Naive B cell (primary cell): ENCODE results near the gene TRIM56. TPM values are rescaled to one million over a fixed set of nuclear protein-coding genes. Genes with fewer than 3 reads are reported as not detected.
"Not testable (repeated sequence)": the region's sequence is repeated elsewhere in the genome, so short reads cannot be mapped to it uniquely, and the experiment has no call there.

Source experiments
- ATAC-seq, 2 donors: fragments of 150-1000 bp; cut with Tn5 transposase; 2 replicates each; pipeline ENCODE4 v1.10.0; 2021; ENCODE audit warnings: low read depth in 2 of 2, mild to moderate bottlenecking in 2 of 2, moderate library complexity in 2 of 2
- DNase-seq: peaks from one replicate; pipeline ENCODE4 v3.0.0; 2022
- H3K27ac Mint-ChIP-seq, 6 donors: one replicate each; pipeline ENCODE4 v1.8.0; 2020 to 2022; ENCODE audit warnings: mild to moderate bottlenecking in 6 of 6, mixed read lengths in 6 of 6, moderate library complexity in 5 of 6, inconsistent platforms in 2 of 6
- H3K27me3 Mint-ChIP-seq, 3 donors: one replicate each; pipeline ENCODE4 v1.8.0; 2021 to 2022; ENCODE audit warnings: mixed read lengths in 3 of 3, mild to moderate bottlenecking in 1 of 3
- H3K36me3 Mint-ChIP-seq, 2 donors: one replicate each; pipeline ENCODE4 v1.8.0; 2020 to 2022; ENCODE audit warnings: mixed read lengths in 2 of 2, inconsistent platforms in 1 of 2, mild to moderate bottlenecking in 1 of 2
- H3K4me1 Mint-ChIP-seq, 3 donors: one replicate each; pipeline ENCODE4 v1.8.0; 2020 to 2022; ENCODE audit warnings: mixed read lengths in 3 of 3, inconsistent platforms in 1 of 3, mild to moderate bottlenecking in 1 of 3, moderate library complexity in 1 of 3
- H3K4me3 Mint-ChIP-seq, 8 donors: one replicate each; pipeline ENCODE4 v1.8.0; 2020 to 2022; ENCODE audit warnings: mild to moderate bottlenecking in 8 of 8, mixed read lengths in 8 of 8, moderate library complexity in 8 of 8, inconsistent platforms in 2 of 8
- H3K9me3 Mint-ChIP-seq, 7 donors: one replicate each; pipeline ENCODE4 v1.8.0; 2020 to 2022; ENCODE audit warnings: mixed read lengths in 7 of 7, mild to moderate bottlenecking in 5 of 7, inconsistent platforms in 2 of 7, moderate library complexity in 1 of 7
- polyA plus RNA-seq, 6 donors: library from polyadenylated mRNA; unstranded; fragments of 300-500 nt; fragmentation: Illumina TruSeq; gene quantifications; one replicate each; pipeline ENCODE4 v1.2.3, GENCODE V29; 2021; ENCODE audit warnings: low read depth in 6 of 6

The TRIM56 gene
- polyA plus RNA-seq, 6 donors from 2014 or later, result 1.0 to 17.7 (median 6.3) TPM

GRCh38 chr7:101122933-101123702, 37.8 kb downstream of the TRIM56 start:
- Mint-ChIP-seq H3K36me3 (no peaks in the 10 kb centered on the region), H3K9me3 (peaks cover 0 to 1% (median 0%) of the 10 kb centered on the region in 7 donors), H3K4me1 (peaks cover 23 to 50% (median 42%) of the 10 kb centered on the region in 3 donors), H3K4me3 (peak overlapping the region in 7 of 8 donors; percentile 35 to 90 (median 84)), H3K27me3 (peaks cover 12 to 50% (median 44%) of the 10 kb centered on the region in 3 donors), H3K27ac (peak overlapping the region in 2 of 6 donors; percentile 66 to 98)
- no peak for ATAC-seq
- DNase-seq, result no peak

DNA sequence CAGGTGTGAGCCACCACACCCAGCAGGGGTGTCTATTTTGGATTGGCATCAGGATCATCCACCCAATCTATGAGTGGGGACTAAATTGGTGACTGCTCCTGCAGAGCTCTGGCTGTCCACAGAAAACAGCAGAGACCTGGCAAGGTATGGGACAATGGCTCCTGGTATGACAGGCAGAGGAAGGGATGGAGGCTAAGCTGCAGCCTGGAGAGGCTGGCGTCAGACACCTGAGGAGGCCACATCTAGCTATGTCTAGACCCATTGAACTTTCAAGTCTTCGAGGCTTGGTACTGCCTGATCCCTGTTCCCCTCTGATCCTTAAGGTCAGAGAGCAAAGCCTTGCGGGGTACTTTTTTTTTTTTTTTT, 38.4 kb downstream of the TRIM56 start:
- Mint-ChIP-seq H3K9me3 (peaks cover 0 to 1% (median 0%) of the 10 kb centered on the region in 7 donors), H3K27ac (no peak overlapping the region), H3K36me3 (no peaks in the 10 kb centered on the region), H3K27me3 (peaks cover 12 to 56% (median 44%) of the 10 kb centered on the region in 3 donors), H3K4me1 (peaks cover 23 to 50% (median 42%) of the 10 kb centered on the region in 3 donors), H3K4me3 (peak overlapping the region in 1 of 8 donors; percentile 22)
- DNase-seq, result no peak
- ATAC-seq, result no peak

GRCh38 chr7:101124376-101125056, 39.2 kb downstream of the TRIM56 start:
- Mint-ChIP-seq H3K4me3 (peak overlapping the region in 1 of 8 donors; percentile 45), H3K4me1 (peaks cover 23 to 50% (median 42%) of the 10 kb centered on the region in 3 donors), H3K9me3 (peaks cover 0 to 1% (median 0%) of the 10 kb centered on the region in 7 donors), H3K27ac (peak overlapping the region in 2 of 6 donors; percentile 42 to 48), H3K36me3 (no peaks in the 10 kb centered on the region), H3K27me3 (peaks cover 12 to 57% (median 49%) of the 10 kb centered on the region in 3 donors)
- DNase-seq (no peak), ATAC-seq (no peak)

- DNase-seq (no peak), ATAC-seq (peak in 1 of 2 donors; percentile 65)
- no peaks in the 10 kb centered on the region for H3K36me3 Mint-ChIP-seq
- peak overlapping the region in 4 of 8 donors; percentile 7 to 74 (median 50) for H3K4me3 Mint-ChIP-seq
- H3K27me3 Mint-ChIP-seq, result peaks cover 12 to 61% (median 60%) of the 10 kb centered on the region in 3 donors
- H3K27ac Mint-ChIP-seq, result peak overlapping the region in 1 of 6 donors; percentile 34
- peaks cover 23 to 46% (median 42%) of the 10 kb centered on the region in 3 donors for H3K4me1 Mint-ChIP-seq
- peaks cover 0 to 1% (median 0%) of the 10 kb centered on the region in 7 donors for H3K9me3 Mint-ChIP-seq
These were observed 40.8 kb downstream of the TRIM56 start for GRCh38 chr7:101125989-101126650.

DNA sequence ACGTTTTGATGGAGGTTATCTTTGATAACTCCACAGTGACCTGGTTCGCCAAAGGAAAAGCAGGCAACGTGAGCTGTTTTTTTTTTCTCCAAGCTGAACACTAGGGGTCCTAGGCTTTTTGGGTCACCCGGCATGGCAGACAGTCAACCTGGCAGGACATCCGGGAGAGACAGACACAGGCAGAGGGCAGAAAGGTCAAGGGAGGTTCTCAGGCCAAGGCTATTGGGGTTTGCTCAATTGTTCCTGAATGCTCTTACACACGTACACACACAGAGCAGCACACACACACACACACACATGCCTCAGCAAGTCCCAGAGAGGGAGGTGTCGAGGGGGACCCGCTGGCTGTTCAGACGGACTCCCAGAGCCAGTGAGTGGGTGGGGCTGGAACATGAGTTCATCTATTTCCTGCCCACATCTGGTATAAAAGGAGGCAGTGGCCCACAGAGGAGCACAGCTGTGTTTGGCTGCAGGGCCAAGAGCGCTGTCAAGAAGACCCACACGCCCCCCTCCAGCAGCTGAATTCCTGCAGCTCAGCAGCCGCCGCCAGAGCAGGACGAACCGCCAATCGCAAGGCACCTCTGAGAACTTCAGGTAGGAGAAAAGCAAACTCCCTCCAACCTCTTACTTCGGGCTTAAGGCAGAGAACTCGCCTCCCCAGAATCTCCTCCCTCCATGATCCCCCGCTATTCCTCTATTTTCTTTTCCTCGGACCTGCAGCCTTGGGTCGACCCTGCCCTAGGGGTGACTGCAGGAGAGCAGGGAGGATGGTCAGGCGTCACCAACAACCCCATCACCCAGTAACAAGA, 41.6 kb downstream of the TRIM56 start, which contains the start of gene SERPINE1:
Gene SERPINE1, plus strand, starts transcription at position 454 of the 809 bp plus-strand sequence. CDS start 1,290 bp downstream, outside the sequence.
- peak within 1 kb of the TSS in 6 of 8 donors; percentile 7 to 74 (median 52) for H3K4me3 Mint-ChIP-seq
- peak within 1 kb of the TSS in 3 of 6 donors; percentile 34 to 84 (median 58) for H3K27ac Mint-ChIP-seq
- peaks cover 14 to 62% (median 60%) of the 10 kb centered on the region in 3 donors for H3K27me3 Mint-ChIP-seq
- peaks cover 0 to 1% (median 0%) of the 10 kb centered on the region in 7 donors for H3K9me3 Mint-ChIP-seq
- ATAC-seq (peak; percentile 52 to 66), DNase-seq (no peak)
- H3K36me3 Mint-ChIP-seq, result no peaks in the 10 kb centered on the region
- H3K4me1 Mint-ChIP-seq, result peaks cover 22 to 43% (median 41%) of the 10 kb centered on the region in 3 donors

DNA sequence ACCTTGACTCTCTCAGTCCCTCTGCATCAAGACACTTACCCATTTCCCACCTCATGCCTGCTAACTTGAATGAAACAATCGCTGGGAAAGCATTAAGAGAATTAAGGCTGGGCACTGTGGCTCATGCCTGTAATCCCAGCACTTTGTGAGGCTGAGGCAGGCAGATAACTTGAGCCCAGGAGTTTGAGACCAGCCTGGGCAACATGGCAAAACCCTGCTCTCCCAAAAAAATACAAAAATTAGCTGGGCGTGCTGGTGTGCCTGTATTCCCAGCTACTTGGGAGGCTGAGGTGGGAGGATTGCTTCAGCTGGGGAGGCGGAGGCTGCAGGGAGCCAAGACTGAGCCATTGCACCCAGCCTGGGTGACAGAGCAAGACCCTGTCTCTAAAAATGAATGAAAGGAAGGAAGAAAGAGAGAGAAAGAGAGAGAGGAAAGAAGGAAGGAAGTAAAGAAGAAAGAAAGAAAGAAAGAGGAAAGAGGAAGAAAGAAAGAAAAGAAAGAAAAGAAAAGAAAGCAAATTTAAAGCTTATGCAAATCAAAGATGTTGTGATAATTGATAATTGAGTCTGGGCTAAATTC, 42.3 kb downstream of the TRIM56 start:
- peak overlapping the region in 4 of 8 donors; percentile 39 to 74 (median 62) for H3K4me3 Mint-ChIP-seq
- ATAC-seq (no peak), DNase-seq (no peak)
- H3K27ac Mint-ChIP-seq, result no peak overlapping the region
- peaks cover 15 to 36% (median 34%) of the 10 kb centered on the region in 3 donors for H3K4me1 Mint-ChIP-seq
- H3K36me3 Mint-ChIP-seq, result no peaks in the 10 kb centered on the region
- H3K27me3 Mint-ChIP-seq, result peaks cover 19 to 62% (median 60%) of the 10 kb centered on the region in 3 donors
- H3K9me3 Mint-ChIP-seq, result peaks cover 0 to 1% (median 0%) of the 10 kb centered on the region in 7 donors

GRCh38 chr7:101128040-101128834, 43.0 kb downstream of the TRIM56 start:
- no peak overlapping the region for H3K4me3 Mint-ChIP-seq
- ATAC-seq (no peak), DNase-seq (no peak)
- H3K27me3 Mint-ChIP-seq, result peaks cover 19 to 65% (median 63%) of the 10 kb centered on the region in 3 donors
- peaks cover 14 to 30% (median 30%) of the 10 kb centered on the region in 3 donors for H3K4me1 Mint-ChIP-seq
- H3K36me3 Mint-ChIP-seq, result no peaks in the 10 kb centered on the region
- peaks cover 0 to 1% (median 0%) of the 10 kb centered on the region in 7 donors for H3K9me3 Mint-ChIP-seq
- no peak overlapping the region for H3K27ac Mint-ChIP-seq

DNA sequence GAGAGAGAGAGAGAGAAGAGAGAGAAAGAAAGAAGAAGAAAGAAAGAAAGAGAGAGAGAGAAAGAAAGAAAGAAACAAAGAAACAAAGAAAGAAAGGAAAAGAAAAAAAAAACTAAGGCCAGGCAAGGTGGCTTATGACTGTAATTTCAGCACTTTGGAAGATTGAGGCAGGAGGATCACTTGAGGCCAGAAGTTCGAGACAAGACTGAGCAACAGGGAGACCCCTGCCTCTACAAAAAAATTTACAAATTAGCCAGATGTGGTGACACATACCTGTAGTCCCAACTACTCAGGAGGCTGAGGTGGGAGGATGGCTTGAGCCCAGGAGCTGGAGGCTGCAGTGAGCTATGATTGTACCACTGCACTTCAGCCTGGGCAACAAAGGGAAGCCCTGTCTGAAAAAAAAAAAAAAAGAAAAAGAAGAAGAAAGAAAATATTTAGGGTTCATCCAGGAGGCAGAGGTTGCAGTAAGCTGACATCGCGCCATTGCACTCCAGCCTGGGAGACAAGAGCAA, 44.4 kb downstream of the TRIM56 start:
- Mint-ChIP-seq H3K4me3 (no peak overlapping the region), H3K9me3 (peaks cover 0 to 1% (median 0%) of the 10 kb centered on the region in 7 donors)

GRCh38 chr7:101132626-101133600, 47.6 kb downstream of the TRIM56 start:
- Mint-ChIP-seq H3K27me3 (peaks cover 16 to 80% (median 76%) of the 10 kb centered on the region in 3 donors), H3K4me3 (peak overlapping the region in 1 of 8 donors; percentile 60)
- H3K36me3 Mint-ChIP-seq, DNase-seq, H3K27ac Mint-ChIP-seq, ATAC-seq, H3K9me3 Mint-ChIP-seq, H3K4me1 Mint-ChIP-seq: not testable (repeated sequence)

More for the DNA sequence above, 44.4 kb downstream of the TRIM56 start:
- peaks cover 21 to 74% (median 74%) of the 10 kb centered on the region in 3 donors for H3K27me3 Mint-ChIP-seq
- no peak for DNase-seq
- no peaks in the 10 kb centered on the region for H3K36me3 Mint-ChIP-seq
- H3K4me1 Mint-ChIP-seq, result peaks cover 14 to 29% (median 25%) of the 10 kb centered on the region in 3 donors
- H3K27ac Mint-ChIP-seq, result no peak overlapping the region
- no peak for ATAC-seq

DNA sequence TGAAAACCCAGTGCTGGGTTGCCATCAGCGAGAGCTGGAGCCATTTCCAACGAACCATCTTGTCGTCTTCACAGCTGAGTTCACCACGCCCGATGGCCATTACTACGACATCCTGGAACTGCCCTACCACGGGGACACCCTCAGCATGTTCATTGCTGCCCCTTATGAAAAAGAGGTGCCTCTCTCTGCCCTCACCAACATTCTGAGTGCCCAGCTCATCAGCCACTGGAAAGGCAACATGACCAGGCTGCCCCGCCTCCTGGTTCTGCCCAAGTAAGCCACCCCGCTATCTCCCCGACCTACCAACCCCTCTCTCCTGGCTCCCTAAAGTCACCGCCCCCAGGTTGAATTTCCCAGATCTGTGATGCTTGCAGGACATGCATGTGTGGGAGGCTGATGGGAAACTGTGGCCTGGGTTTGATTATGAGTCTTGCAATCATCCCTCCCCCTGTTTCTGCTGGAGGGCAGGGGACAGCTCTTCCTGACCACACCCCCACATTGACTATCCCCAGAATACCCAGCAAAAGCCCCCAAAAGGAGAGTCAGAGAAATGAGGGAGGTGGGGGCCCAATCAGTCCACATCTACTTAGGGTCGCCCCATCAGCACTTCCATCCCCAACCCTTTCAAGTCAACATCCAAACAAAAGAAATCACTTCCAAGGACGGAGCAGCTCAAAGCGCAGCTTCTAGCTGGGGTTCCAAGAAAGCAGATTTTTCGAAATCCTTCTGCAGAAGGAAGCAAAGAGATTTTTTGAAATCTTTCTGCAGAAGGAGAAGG, 48.5 kb downstream of the TRIM56 start:
- Mint-ChIP-seq H3K36me3 (no peaks in the 10 kb centered on the region), H3K4me3 (no peak overlapping the region), H3K27me3 (peaks cover 16 to 83% (median 74%) of the 10 kb centered on the region in 3 donors), H3K4me1 (peaks cover 5 to 11% (median 9%) of the 10 kb centered on the region in 3 donors), H3K9me3 (no peaks in the 10 kb centered on the region), H3K27ac (no peak overlapping the region)
- DNase-seq, result no peak
- ATAC-seq, result no peak
